ENCODE results near the gene CDH18. TPM values are rescaled to one million over a fixed set of nuclear protein-coding genes. Genes with fewer than 3 reads are reported as not detected.

The CDH18 gene
- total RNA-seq, 1 experiment from 2014 or later = 0.86 TPM

DNA sequence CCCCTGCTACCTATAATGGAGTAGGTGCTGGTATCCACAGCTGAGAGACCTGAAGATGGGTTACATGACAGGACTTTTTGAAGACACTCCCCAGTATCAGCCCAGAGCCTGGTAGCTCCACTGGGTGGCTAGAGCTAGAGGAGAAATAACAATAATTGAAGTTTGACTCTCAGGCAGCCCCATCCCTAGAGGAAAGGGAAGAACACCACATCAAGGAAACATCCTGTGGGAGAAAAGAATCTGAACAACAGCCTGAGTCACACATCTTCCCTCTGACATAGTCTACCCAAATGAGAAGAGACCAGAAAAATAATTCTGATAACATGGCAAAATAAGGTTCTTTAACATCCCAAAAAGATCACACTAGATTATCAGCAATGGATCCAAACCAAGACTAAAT, 432.1 kb downstream of the CDH18 start:
- Mint-ChIP-seq H3K27ac (ENCODE audit: unreplicated experiment) (no peak overlapping the region), H3K9me3 (ENCODE audit: unreplicated experiment) (no peaks in the 10 kb centered on the region), H3K36me3 (ENCODE audit: insufficient read depth, unreplicated experiment) (no peaks in the 10 kb centered on the region), H3K4me3 (ENCODE audit: unreplicated experiment) (no peak overlapping the region), H3K4me1 (ENCODE audit: low read depth, unreplicated experiment) (no peaks in the 10 kb centered on the region), H3K27me3 (ENCODE audit: insufficient read depth, unreplicated experiment) (no peaks in the 10 kb centered on the region)
- no TSS peak for BruUV-seq (replicated peaks)
- Histone ChIP-seq H3K9me3 (no peaks in the 10 kb centered on the region), H3K27me3 (replicated peaks; ENCODE audit: control insufficient read depth, insufficient read depth, low read length) (no peaks in the 10 kb centered on the region), H3K36me3 (ENCODE audit: control insufficient read depth, insufficient read depth, low read length) (no peaks in the 10 kb centered on the region), H3K4me3 (ENCODE audit: low read depth, low read length) (no peak overlapping the region), H3K4me1 (no peaks in the 10 kb centered on the region)
- TF ChIP-seq, protein P1, sequence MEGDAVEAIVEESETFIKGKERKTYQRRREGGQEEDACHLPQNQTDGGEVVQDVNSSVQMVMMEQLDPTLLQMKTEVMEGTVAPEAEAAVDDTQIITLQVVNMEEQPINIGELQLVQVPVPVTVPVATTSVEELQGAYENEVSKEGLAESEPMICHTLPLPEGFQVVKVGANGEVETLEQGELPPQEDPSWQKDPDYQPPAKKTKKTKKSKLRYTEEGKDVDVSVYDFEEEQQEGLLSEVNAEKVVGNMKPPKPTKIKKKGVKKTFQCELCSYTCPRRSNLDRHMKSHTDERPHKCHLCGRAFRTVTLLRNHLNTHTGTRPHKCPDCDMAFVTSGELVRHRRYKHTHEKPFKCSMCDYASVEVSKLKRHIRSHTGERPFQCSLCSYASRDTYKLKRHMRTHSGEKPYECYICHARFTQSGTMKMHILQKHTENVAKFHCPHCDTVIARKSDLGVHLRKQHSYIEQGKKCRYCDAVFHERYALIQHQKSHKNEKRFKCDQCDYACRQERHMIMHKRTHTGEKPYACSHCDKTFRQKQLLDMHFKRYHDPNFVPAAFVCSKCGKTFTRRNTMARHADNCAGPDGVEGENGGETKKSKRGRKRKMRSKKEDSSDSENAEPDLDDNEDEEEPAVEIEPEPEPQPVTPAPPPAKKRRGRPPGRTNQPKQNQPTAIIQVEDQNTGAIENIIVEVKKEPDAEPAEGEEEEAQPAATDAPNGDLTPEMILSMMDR (IDR thresholded peaks at IDR 0.05; ENCODE audit: insufficient read depth in 1 of 2, low read depth in 1 of 2, low read length in 1 of 2, severe bottlenecking in 1 of 2, unreplicated experiment in 1 of 2) = no peak
- DNase-seq = no peak
- intact Hi-C loops (cut with micrococcal nuclease; ENCODE audit: unreplicated experiment) = no loop called here
- POLR2A ChIA-PET = no interaction called here
- CTCF ChIA-PET = no interaction called here

DNA sequence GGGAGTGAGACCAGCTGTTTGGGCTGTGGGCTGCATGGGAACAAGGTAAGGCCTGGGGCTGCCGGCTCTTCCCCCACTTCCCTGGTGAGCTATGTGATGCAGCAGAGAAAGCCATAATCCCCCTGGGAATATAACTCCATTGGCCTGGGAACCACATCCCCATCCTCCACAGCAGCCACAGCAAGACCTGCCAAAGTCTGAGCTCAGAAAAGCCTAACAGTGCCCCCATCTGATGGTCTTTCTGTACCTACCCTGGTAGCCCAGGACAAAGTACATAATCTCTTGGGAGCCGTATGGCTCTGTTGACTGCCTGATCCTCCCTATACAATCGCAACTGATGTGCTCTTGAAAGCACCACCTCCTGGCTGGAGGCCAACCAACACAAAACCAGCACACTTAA, 432.6 kb downstream of the CDH18 start:
- ChIA-PET CTCF (no interaction called here), POLR2A (no interaction called here)
- H3K27me3 ChIP-seq (replicated peaks; ENCODE audit: control insufficient read depth, insufficient read depth, low read length) = no peaks in the 10 kb centered on the region
- no peaks in the 10 kb centered on the region for H3K9me3 ChIP-seq
- H3K9me3 Mint-ChIP-seq (ENCODE audit: unreplicated experiment) = no peaks in the 10 kb centered on the region
- intact Hi-C loops (cut with micrococcal nuclease; ENCODE audit: unreplicated experiment) = no loop called here
- no peak for DNase-seq
- H3K4me3 ChIP-seq (ENCODE audit: low read depth, low read length) = no peak overlapping the region
- H3K4me3 Mint-ChIP-seq (ENCODE audit: unreplicated experiment) = no peak overlapping the region
- BruUV-seq (replicated peaks) = no TSS peak
- H3K27me3 Mint-ChIP-seq (ENCODE audit: insufficient read depth, unreplicated experiment) = no peaks in the 10 kb centered on the region
- H3K36me3 ChIP-seq (ENCODE audit: control insufficient read depth, insufficient read depth, low read length) = no peaks in the 10 kb centered on the region
- no peak overlapping the region for H3K27ac Mint-ChIP-seq (ENCODE audit: unreplicated experiment)
- TF ChIP-seq, protein P1 (IDR thresholded peaks at IDR 0.05; ENCODE audit: insufficient read depth in 1 of 2, low read depth in 1 of 2, low read length in 1 of 2, severe bottlenecking in 1 of 2, unreplicated experiment in 1 of 2) = no peak
- no peaks in the 10 kb centered on the region for H3K36me3 Mint-ChIP-seq (ENCODE audit: insufficient read depth, unreplicated experiment)
- no peaks in the 10 kb centered on the region for H3K4me1 Mint-ChIP-seq (ENCODE audit: low read depth, unreplicated experiment)
- no peaks in the 10 kb centered on the region for H3K4me1 ChIP-seq

DNA sequence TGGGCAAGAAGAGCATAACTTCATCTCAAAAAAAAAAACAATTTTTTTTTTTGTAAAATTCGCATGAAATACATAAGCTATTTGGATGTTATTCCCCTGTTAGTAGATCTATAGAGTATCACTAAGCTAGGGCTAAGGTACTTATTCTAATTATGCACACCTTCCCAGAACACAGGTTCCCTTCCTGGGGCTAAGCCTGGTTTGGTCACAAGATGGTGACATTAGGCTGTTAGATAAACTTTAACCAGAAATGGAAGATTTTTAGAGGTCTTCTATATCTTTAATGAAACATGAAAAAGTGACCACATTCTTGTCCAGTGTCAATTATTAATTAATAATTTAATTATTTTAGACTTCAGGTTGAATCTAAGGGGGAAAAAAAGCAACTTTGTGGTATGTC, 433.5 kb downstream of the CDH18 start:
- no peaks in the 10 kb centered on the region for H3K9me3 ChIP-seq
- TF ChIP-seq, protein P1 (IDR thresholded peaks at IDR 0.05; ENCODE audit: insufficient read depth in 1 of 2, low read depth in 1 of 2, low read length in 1 of 2, severe bottlenecking in 1 of 2, unreplicated experiment in 1 of 2) = peak in 1 of 2 experiments; percentile 13

More for the DNA sequence above, 433.5 kb downstream of the CDH18 start:
- BruUV-seq (replicated peaks) = no TSS peak
- no peaks in the 10 kb centered on the region for H3K4me1 ChIP-seq
- H3K4me3 Mint-ChIP-seq (ENCODE audit: unreplicated experiment) = no peak overlapping the region
- H3K27me3 ChIP-seq (replicated peaks; ENCODE audit: control insufficient read depth, insufficient read depth, low read length) = no peaks in the 10 kb centered on the region
- intact Hi-C loops (cut with micrococcal nuclease; ENCODE audit: unreplicated experiment) = no loop called here
- no peak overlapping the region for H3K27ac Mint-ChIP-seq (ENCODE audit: unreplicated experiment)
- ChIA-PET CTCF (interaction anchor here (0.7 kb wide), 2 partner anchors 8 to 624 kb away, joined by 3 to 4 read pairs; no protein-coding TSS in a partner anchor), POLR2A (no interaction called here)
- no peaks in the 10 kb centered on the region for H3K36me3 Mint-ChIP-seq (ENCODE audit: insufficient read depth, unreplicated experiment)
- no peaks in the 10 kb centered on the region for H3K27me3 Mint-ChIP-seq (ENCODE audit: insufficient read depth, unreplicated experiment)
- no peaks in the 10 kb centered on the region for H3K36me3 ChIP-seq (ENCODE audit: control insufficient read depth, insufficient read depth, low read length)
- H3K4me1 Mint-ChIP-seq (ENCODE audit: low read depth, unreplicated experiment) = no peaks in the 10 kb centered on the region
- no peaks in the 10 kb centered on the region for H3K9me3 Mint-ChIP-seq (ENCODE audit: unreplicated experiment)
- no peak overlapping the region for H3K4me3 ChIP-seq (ENCODE audit: low read depth, low read length)
- DNase-seq = no peak
